ENCODE results near the gene ZNF175.

The ZNF175 gene

DNA sequence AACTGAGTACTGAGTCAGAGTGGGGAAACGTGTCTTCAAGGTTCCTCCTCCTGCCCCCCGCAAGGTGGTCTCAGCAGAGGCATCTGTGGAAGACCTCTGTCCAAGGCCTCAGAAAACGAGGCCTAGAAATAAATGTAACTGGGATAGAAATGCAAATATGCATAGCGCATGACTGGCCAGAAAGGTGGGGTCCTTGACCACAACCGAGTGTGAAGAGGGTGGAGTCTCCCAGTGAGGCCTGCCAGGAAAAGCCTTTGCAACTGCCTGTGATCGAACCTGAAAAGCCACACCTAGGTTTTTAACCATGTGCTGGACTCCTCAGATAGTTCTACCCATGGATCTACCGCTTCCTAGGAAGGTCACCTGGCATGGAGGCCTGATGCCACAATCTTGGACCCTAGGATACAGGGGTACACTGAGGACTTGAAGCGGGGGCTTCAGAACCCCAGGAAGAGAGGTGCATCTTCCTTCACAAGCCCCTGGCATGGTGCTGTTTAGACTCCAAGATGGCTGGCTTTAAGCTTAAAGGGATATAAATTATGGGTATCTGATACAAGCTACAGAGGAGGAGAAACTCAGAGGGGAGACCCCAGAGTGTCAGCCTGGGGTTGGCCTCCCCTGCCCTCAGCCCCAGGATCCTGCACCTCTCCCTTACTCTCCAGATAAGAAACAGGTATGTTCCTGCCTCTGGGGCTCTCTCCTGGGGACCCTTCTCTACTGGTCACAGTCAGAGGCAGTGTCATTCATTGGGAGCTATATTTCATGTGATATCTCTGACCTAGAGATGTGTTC lies 21.4 kb upstream of the ZNF175 start:
- H3K27ac ChIP-seq (ENCODE audit: low read depth, low read length), result no peak overlapping the region
- H3K27me3 ChIP-seq (ENCODE audit: control insufficient read depth, low read length), result peaks cover 32% of the 10 kb centered on the region
- peak overlapping the region; percentile 31 for H3K4me2 ChIP-seq (ENCODE audit: low read length)

DNA sequence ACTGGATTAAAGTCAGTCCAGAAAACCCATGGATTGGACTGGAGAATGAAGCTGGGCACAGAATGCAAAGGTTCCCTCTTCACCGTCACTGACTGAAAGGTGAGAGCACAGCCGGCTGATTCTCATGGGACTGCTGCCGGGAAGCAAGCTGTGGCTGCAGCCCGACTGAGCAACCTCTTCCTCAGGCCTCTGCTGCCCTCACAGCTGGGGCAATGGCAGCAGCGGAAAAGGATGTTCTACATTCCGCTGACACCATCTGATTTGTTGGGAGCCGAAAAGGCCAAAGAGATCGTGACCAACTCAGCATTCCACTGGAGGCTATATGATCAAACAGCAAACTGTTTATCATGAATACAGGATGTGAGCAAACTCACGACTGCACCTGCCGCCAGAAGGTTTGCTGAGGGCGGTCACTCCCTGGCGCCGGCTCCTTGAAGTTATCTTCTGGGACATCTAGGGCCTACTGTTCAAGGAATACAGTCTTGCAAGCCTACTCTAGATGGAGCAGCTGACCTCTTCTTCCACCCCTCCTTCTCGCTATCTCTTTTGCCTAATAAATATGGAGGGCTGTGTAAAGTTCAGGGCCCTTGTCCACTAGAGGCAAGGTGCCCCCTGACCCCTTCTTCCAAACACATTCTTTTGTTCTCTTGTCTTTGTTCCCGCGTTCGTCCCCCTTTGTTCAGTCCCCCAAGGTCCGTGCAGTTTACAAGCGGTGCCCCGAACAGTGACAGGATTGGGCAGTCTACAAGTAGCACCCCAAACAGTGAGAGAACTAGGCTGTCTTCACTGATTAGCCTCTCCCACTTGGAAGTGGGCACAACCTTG lies 20.0 kb upstream of the ZNF175 start:
- H3K4me3 ChIP-seq (ENCODE audit: low read length), result no peak overlapping the region
- H4K20me1 ChIP-seq (ENCODE audit: control insufficient read depth, insufficient read depth, low read depth, low read length), result no peaks in the 10 kb centered on the region
- no peaks in the 10 kb centered on the region for H3K36me3 ChIP-seq (ENCODE audit: control insufficient read depth, low read length)
- no peak overlapping the region for H3K27ac ChIP-seq (ENCODE audit: low read depth, low read length)
- H3K79me2 ChIP-seq (ENCODE audit: control insufficient read depth, low read length), result no peaks in the 10 kb centered on the region
- no peak for TF ChIP-seq EZH2phosphoT487 (IDR thresholded peaks at IDR 0.05; ENCODE audit: borderline replicate concordance, low read length)
- TF ChIP-seq, protein P1, sequence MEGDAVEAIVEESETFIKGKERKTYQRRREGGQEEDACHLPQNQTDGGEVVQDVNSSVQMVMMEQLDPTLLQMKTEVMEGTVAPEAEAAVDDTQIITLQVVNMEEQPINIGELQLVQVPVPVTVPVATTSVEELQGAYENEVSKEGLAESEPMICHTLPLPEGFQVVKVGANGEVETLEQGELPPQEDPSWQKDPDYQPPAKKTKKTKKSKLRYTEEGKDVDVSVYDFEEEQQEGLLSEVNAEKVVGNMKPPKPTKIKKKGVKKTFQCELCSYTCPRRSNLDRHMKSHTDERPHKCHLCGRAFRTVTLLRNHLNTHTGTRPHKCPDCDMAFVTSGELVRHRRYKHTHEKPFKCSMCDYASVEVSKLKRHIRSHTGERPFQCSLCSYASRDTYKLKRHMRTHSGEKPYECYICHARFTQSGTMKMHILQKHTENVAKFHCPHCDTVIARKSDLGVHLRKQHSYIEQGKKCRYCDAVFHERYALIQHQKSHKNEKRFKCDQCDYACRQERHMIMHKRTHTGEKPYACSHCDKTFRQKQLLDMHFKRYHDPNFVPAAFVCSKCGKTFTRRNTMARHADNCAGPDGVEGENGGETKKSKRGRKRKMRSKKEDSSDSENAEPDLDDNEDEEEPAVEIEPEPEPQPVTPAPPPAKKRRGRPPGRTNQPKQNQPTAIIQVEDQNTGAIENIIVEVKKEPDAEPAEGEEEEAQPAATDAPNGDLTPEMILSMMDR (IDR thresholded peaks at IDR 0.05; ENCODE audit: low read depth, low read length, poor library complexity, severe bottlenecking), result no peak
- H3K4me1 ChIP-seq (ENCODE audit: control insufficient read depth, low read length), result peaks cover 27% of the 10 kb centered on the region
- peaks cover 27% of the 10 kb centered on the region for H3K27me3 ChIP-seq (ENCODE audit: control insufficient read depth, low read length)
- H3K4me2 ChIP-seq (ENCODE audit: low read length), result peak overlapping the region; percentile 16; the same call in 1 of the 2 replicates
- H3K9me2 ChIP-seq (replicated peaks; ENCODE audit: control insufficient read depth, low read length), result no peaks in the 10 kb centered on the region
- no peaks in the 10 kb centered on the region for H3K9me3 ChIP-seq (ENCODE audit: control insufficient read depth, insufficient read depth, low read length)
- H3F3A ChIP-seq (ENCODE audit: control insufficient read depth, insufficient read depth), result no peaks in the 10 kb centered on the region

More for the DNA sequence above, 21.4 kb upstream of the ZNF175 start:
- TF ChIP-seq, protein P1 (IDR thresholded peaks at IDR 0.05; ENCODE audit: low read depth, low read length, poor library complexity, severe bottlenecking), result no peak
- no peak for TF ChIP-seq EZH2phosphoT487 (IDR thresholded peaks at IDR 0.05; ENCODE audit: borderline replicate concordance, low read length)
- Histone ChIP-seq H3F3A (ENCODE audit: control insufficient read depth, insufficient read depth) (no peaks in the 10 kb centered on the region), H3K4me1 (ENCODE audit: control insufficient read depth, low read length) (peaks cover 27% of the 10 kb centered on the region), H3K36me3 (ENCODE audit: control insufficient read depth, low read length) (no peaks in the 10 kb centered on the region), H3K9me3 (ENCODE audit: control insufficient read depth, insufficient read depth, low read length) (no peaks in the 10 kb centered on the region), H3K4me3 (ENCODE audit: low read length) (no peak overlapping the region), H4K20me1 (ENCODE audit: control insufficient read depth, insufficient read depth, low read depth, low read length) (no peaks in the 10 kb centered on the region), H3K9me2 (replicated peaks; ENCODE audit: control insufficient read depth, low read length) (no peaks in the 10 kb centered on the region), H3K79me2 (ENCODE audit: control insufficient read depth, low read length) (no peaks in the 10 kb centered on the region)

DNA sequence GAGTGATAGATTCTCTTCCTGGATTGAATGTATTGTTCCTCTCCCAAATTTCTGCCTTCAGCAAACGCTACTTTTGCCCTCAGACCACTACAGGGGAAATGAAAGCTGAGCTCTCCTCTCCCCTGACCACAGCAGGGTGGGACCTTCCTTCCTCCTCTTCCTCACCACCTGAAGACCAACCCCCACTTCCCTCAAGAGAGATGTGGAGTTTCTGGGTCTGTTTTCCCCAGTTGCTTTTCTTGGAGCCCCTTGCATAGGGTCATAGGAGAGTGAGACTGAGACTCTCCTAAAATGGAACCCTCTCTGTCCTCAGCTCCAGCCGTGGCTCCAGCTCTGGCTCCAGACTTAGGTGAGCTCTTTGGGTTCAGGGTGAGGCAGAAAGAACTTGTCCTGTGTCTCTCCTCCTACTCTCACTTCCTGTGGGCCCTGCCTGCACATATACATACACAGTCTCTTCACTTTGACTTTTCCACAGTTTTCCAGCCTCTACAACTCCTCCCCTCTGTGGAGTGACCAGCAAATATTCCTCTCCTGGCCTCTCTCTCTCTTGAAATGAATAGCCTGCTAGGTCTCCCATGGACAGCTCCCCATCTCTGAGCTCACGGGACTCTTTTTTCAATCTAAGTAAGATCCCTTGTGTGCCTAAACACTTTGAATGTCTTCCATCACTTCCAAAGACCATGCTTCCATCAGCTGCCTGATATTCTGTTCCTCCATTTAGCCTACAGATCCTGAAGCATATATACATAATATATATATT lies 19.2 kb upstream of the ZNF175 start:
- TF ChIP-seq EZH2phosphoT487 (IDR thresholded peaks at IDR 0.05; ENCODE audit: borderline replicate concordance, low read length), result no peak
- TF ChIP-seq, protein P1 (IDR thresholded peaks at IDR 0.05; ENCODE audit: low read depth, low read length, poor library complexity, severe bottlenecking), result no peak
- H3K79me2 ChIP-seq (ENCODE audit: control insufficient read depth, low read length), result no peaks in the 10 kb centered on the region
- H3K9me3 ChIP-seq (ENCODE audit: control insufficient read depth, insufficient read depth, low read length), result no peaks in the 10 kb centered on the region
- peaks cover 27% of the 10 kb centered on the region for H3K4me1 ChIP-seq (ENCODE audit: control insufficient read depth, low read length)
- H3K27ac ChIP-seq (ENCODE audit: low read depth, low read length), result no peak overlapping the region
- no peaks in the 10 kb centered on the region for H3F3A ChIP-seq (ENCODE audit: control insufficient read depth, insufficient read depth)
- no peaks in the 10 kb centered on the region for H4K20me1 ChIP-seq (ENCODE audit: control insufficient read depth, insufficient read depth, low read depth, low read length)
- peaks cover 24% of the 10 kb centered on the region for H3K27me3 ChIP-seq (ENCODE audit: control insufficient read depth, low read length)
- H3K4me3 ChIP-seq (ENCODE audit: low read length), result no peak overlapping the region
- peak overlapping the region; percentile 16; the same call in 1 of the 2 replicates for H3K4me2 ChIP-seq (ENCODE audit: low read length)
- H3K9me2 ChIP-seq (replicated peaks; ENCODE audit: control insufficient read depth, low read length), result no peaks in the 10 kb centered on the region
- no peaks in the 10 kb centered on the region for H3K36me3 ChIP-seq (ENCODE audit: control insufficient read depth, low read length)
